ENCODE results near the gene UST. TPM values are rescaled to one million over a fixed set of nuclear protein-coding genes. Genes with fewer than 3 reads are reported as not detected.
"Not testable (repeated sequence)": the region's sequence is repeated elsewhere in the genome, so short reads cannot be mapped to it uniquely, and the experiment has no call there.

UST gene
- total RNA-seq, 4 donors from 2014 or later, result 4.8 to 9.0 (median 7.8) TPM

GRCh38 chr6:148952147-148953035 is 205.6 kb downstream of the UST start:
- Histone ChIP-seq H3K27ac (peak overlapping the region in 1 of 4 donors; percentile 15), H3K27me3 (no peaks in the 10 kb centered on the region), H3K36me3 (no peaks in the 10 kb centered on the region), H3K4me3 (no peak overlapping the region), H3K9me3 (no peaks in the 10 kb centered on the region), H3K4me1 (peaks cover 0 to 18% (median 8%) of the 10 kb centered on the region in 4 donors)
- no peak for DNase-seq
- intact Hi-C loops (cut with DNase I; ENCODE audit: low total_unique reads) (no loop called here), in situ Hi-C loops (cut with MboI; ENCODE audit: low pct_ligation_motif_present in 1 of 4, low pct_unique_long_range_greater_than_20kb in 1 of 4, low sequenced_read_pairs in 3 of 4) (loop anchor here in 3 of 4 donors (10.0 to 25.0 kb wide), 4 partner anchors 208 to 378 kb away; partner anchors contain the start of gene UST (in 1 of the 3))
- no peak for TF ChIP-seq EP300 (IDR thresholded peaks at IDR 0.05; ENCODE audit: low read depth)
- TF ChIP-seq POLR2AphosphoS5 (IDR thresholded peaks at IDR 0.05), result no peak
- no peak for TF ChIP-seq POLR2A (IDR thresholded peaks at IDR 0.05)
- WGBS, 2 donors (ENCODE audit: low coverage in 1 of 2), result 32 to 33% methylated on average over 9 to 10 of the region's 10 CpGs

- H3K4me1 ChIP-seq, result peaks cover 0 to 16% (median 5%) of the 10 kb centered on the region in 4 donors
- TF ChIP-seq POLR2AphosphoS5 (IDR thresholded peaks at IDR 0.05) (no peak), EP300 (IDR thresholded peaks at IDR 0.05; ENCODE audit: low read depth) (no peak), POLR2A (IDR thresholded peaks at IDR 0.05) (no peak)
- TF ChIP-seq, protein P1, sequence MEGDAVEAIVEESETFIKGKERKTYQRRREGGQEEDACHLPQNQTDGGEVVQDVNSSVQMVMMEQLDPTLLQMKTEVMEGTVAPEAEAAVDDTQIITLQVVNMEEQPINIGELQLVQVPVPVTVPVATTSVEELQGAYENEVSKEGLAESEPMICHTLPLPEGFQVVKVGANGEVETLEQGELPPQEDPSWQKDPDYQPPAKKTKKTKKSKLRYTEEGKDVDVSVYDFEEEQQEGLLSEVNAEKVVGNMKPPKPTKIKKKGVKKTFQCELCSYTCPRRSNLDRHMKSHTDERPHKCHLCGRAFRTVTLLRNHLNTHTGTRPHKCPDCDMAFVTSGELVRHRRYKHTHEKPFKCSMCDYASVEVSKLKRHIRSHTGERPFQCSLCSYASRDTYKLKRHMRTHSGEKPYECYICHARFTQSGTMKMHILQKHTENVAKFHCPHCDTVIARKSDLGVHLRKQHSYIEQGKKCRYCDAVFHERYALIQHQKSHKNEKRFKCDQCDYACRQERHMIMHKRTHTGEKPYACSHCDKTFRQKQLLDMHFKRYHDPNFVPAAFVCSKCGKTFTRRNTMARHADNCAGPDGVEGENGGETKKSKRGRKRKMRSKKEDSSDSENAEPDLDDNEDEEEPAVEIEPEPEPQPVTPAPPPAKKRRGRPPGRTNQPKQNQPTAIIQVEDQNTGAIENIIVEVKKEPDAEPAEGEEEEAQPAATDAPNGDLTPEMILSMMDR (IDR thresholded peaks at IDR 0.05), result no peak
- intact Hi-C loops (cut with DNase I; ENCODE audit: low total_unique reads), result no loop called here
- DNase-seq, result no peak
- in situ Hi-C loops (cut with MboI; ENCODE audit: low pct_ligation_motif_present in 1 of 4, low pct_unique_long_range_greater_than_20kb in 1 of 4, low sequenced_read_pairs in 3 of 4), result loop anchor here in 3 of 4 donors (10.0 to 25.0 kb wide), 4 partner anchors 210 to 380 kb away; partner anchors contain the start of gene UST (in 1 of the 3)
- WGBS, 2 donors (ENCODE audit: low coverage in 1 of 2), result 92 to 94% methylated on average over 5 to 6 of the region's 6 CpGs
- H3K4me3 ChIP-seq, result no peak overlapping the region
- no peaks in the 10 kb centered on the region for H3K9me3 ChIP-seq
- no peak overlapping the region for H3K27ac ChIP-seq
- no peaks in the 10 kb centered on the region for H3K27me3 ChIP-seq
- H3K36me3 ChIP-seq, result no peaks in the 10 kb centered on the region
Measured at GRCh38 chr6:148954461-148954860, 207.6 kb downstream of the UST start.

DNA sequence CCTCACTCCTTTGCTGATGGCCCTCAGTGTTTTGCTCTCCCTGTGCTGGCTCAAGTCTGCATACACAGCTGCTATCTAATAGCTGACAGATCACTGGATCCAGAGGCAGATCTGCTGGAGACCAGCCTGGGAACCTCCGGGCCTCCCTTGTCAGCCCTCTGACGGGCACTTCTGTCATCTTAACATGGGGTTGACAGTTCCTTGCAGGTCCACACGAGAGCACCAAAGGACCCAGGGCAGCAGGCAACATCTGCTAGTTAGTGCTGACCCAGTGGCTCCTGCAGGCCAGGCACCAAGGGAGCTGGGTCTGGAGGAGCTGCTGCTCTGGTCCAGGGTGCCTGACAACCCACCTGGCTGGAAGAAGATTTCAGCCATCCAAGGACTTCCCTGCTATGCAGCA is 208.1 kb downstream of the UST start:
- Histone ChIP-seq H3K27ac (no peak overlapping the region), H3K9me3 (no peaks in the 10 kb centered on the region), H3K4me1 (peaks cover 0 to 16% (median 5%) of the 10 kb centered on the region in 4 donors), H3K36me3 (no peaks in the 10 kb centered on the region), H3K27me3 (no peaks in the 10 kb centered on the region), H3K4me3 (no peak overlapping the region)
- intact Hi-C loops (cut with DNase I; ENCODE audit: low total_unique reads) (no loop called here), in situ Hi-C loops (cut with MboI; ENCODE audit: low pct_ligation_motif_present in 1 of 4, low pct_unique_long_range_greater_than_20kb in 1 of 4, low sequenced_read_pairs in 3 of 4) (loop anchor here in 3 of 4 donors (10.0 to 25.0 kb wide), 4 partner anchors 210 to 380 kb away; partner anchors contain the start of gene UST (in 1 of the 3))
- DNase-seq, result no peak
- no peak for TF ChIP-seq POLR2A (IDR thresholded peaks at IDR 0.05)
- TF ChIP-seq, protein P1 (IDR thresholded peaks at IDR 0.05), result no peak
- TF ChIP-seq POLR2AphosphoS5 (IDR thresholded peaks at IDR 0.05), result no peak
- no peak for TF ChIP-seq EP300 (IDR thresholded peaks at IDR 0.05; ENCODE audit: low read depth)
- WGBS, 2 donors (ENCODE audit: low coverage in 1 of 2), result 87% methylated on average over 3 of the region's 3 CpGs; no CpG with 5 or more reads in 1 of the 2 donors

DNA sequence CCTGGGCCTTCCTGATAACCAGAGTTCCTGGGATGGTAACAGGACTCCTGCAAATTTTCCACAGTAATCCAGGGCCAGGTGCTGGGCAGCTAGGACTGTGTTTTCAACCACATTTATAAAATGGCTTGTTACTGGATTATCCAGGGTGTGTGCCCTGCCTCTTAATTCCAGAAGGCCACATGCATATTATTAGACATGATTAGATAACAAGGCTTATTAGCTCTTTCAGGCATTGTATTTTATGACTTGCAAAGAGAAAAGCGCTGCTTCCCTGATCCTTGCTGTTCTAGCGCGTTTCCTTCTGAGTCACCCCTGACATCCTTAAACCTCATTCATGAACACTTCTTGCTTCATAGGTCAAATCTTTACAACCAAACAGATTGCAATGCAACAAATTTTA is 208.6 kb downstream of the UST start:
- no peak overlapping the region for H3K27ac ChIP-seq
- H3K27me3 ChIP-seq, result no peaks in the 10 kb centered on the region
- WGBS, 2 donors (ENCODE audit: low coverage in 1 of 2), result 85 to 100% methylated on average over 3 of the region's 3 CpGs
- H3K9me3 ChIP-seq, result no peaks in the 10 kb centered on the region
- intact Hi-C loops (cut with DNase I; ENCODE audit: low total_unique reads) (no loop called here), in situ Hi-C loops (cut with MboI; ENCODE audit: low pct_ligation_motif_present in 1 of 4, low pct_unique_long_range_greater_than_20kb in 1 of 4, low sequenced_read_pairs in 3 of 4) (loop anchor here in 3 of 4 donors (10.0 to 25.0 kb wide), 4 partner anchors 211 to 381 kb away; partner anchors contain the start of gene UST (in 1 of the 3))
- H3K4me3 ChIP-seq, result no peak overlapping the region
- H3K4me1 ChIP-seq, result peaks cover 0 to 16% (median 5%) of the 10 kb centered on the region in 4 donors
- no peak for DNase-seq
- no peaks in the 10 kb centered on the region for H3K36me3 ChIP-seq
- TF ChIP-seq POLR2A (IDR thresholded peaks at IDR 0.05), result no peak
- no peak for TF ChIP-seq EP300 (IDR thresholded peaks at IDR 0.05; ENCODE audit: low read depth)
- TF ChIP-seq POLR2AphosphoS5 (IDR thresholded peaks at IDR 0.05), result no peak
- TF ChIP-seq, protein P1 (IDR thresholded peaks at IDR 0.05), result no peak

DNA sequence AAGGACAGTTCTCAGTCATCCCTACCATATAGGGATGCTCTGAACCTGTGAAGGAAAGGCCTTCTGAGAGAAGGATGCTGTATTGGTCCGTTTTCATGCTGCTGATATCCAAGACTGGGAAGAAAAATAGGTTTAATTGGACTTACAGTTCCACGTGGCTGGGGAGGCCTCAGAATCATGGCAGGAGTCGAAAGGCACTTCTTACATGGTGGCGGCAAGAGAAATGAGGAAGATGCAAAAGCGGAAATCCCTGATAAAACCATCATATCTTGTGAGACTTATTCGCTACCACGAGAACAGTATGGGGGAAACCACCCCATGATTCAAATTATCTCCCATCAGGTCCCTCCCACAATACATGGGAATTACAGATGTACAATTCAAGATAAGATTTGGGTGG is 209.3 kb downstream of the UST start:
- H3K36me3 ChIP-seq; intact Hi-C loops (cut with DNase I; ENCODE audit: low total_unique reads); H3K27ac ChIP-seq; H3K4me3 ChIP-seq; H3K27me3 ChIP-seq; H3K9me3 ChIP-seq; DNase-seq: not testable (repeated sequence)
- in situ Hi-C loops (cut with MboI; ENCODE audit: low pct_ligation_motif_present in 1 of 4, low pct_unique_long_range_greater_than_20kb in 1 of 4, low sequenced_read_pairs in 3 of 4), result loop anchor here in 3 of 4 donors (10.0 to 25.0 kb wide), 4 partner anchors 211 to 381 kb away; partner anchors contain the start of gene UST (in 1 of the 3)
- peaks cover 0 to 16% (median 5%) of the 10 kb centered on the region in 4 donors for H3K4me1 ChIP-seq
- 20 to 89% methylated on average over 1 to 7 of the region's 7 CpGs for WGBS, 2 donors (ENCODE audit: low coverage in 1 of 2)
